PC-9 (cell line): ENCODE data around the gene SLFNL1.

ENCODE experiments used
- EZH2 ChIP-seq: fragments of 200-600 bp; sonication (generic); IDR thresholded peaks from 2 replicates; pipeline ENCODE4 v1.8.0; 2017; ENCODE audit warnings: antibody characterized with exemption, low read depth
- TF ChIP-seq, protein P1 (sequence below): fragments of 200-600 bp; sonication (generic); conservative IDR thresholded peaks from 2 replicates; pipeline ENCODE4 v1.6.1; 2017; ENCODE audit warnings: mixed run types, antibody characterized with exemption, mild to moderate bottlenecking, moderate library complexity

DNA sequence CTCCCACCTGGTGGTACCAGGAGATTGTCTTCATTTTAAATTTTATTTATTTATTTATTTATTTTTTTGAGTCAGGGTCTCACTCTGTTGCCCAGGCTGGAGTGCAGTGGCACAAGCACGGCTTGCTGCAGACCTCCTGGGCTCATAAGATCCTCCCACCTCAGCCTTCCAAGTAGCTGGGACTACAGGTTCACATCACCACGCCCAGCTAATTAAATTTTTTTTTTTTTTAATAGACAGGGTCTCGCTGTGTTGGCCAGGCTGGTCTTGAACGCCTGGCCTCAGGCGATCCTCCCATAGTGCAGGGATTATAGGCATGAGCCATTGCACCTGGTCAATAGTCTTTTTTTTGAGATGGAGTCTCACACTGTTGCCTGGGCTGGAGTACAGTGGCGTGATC is 8.5 kb downstream of the SLFNL1 start:
- TF ChIP-seq, protein P1, sequence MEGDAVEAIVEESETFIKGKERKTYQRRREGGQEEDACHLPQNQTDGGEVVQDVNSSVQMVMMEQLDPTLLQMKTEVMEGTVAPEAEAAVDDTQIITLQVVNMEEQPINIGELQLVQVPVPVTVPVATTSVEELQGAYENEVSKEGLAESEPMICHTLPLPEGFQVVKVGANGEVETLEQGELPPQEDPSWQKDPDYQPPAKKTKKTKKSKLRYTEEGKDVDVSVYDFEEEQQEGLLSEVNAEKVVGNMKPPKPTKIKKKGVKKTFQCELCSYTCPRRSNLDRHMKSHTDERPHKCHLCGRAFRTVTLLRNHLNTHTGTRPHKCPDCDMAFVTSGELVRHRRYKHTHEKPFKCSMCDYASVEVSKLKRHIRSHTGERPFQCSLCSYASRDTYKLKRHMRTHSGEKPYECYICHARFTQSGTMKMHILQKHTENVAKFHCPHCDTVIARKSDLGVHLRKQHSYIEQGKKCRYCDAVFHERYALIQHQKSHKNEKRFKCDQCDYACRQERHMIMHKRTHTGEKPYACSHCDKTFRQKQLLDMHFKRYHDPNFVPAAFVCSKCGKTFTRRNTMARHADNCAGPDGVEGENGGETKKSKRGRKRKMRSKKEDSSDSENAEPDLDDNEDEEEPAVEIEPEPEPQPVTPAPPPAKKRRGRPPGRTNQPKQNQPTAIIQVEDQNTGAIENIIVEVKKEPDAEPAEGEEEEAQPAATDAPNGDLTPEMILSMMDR: no peak
- TF ChIP-seq EZH2: no peak
